Fibroblast of the aortic adventitia (primary cell): ENCODE measurements around the gene P3H2. TPM values are rescaled to one million over a fixed set of nuclear protein-coding genes. Genes with fewer than 3 reads are reported as not detected.

Experiments used
- DNase-seq: peaks from one replicate; pipeline ENCODE4 v3.0.0-alpha.2; 2010; ENCODE audit warnings: low read depth
- H3K4me3 ChIP-seq: 2 replicates; pipeline ENCODE4 v1.5.1; 2011; ENCODE audit warnings: low read depth, mild to moderate bottlenecking, control low read depth, low read length, moderate library complexity
- small RNA-seq: library from RNA; depleted of rRNA; stranded (forward); fragments of <200 nt; gene quantifications from one replicate; pipeline ENCODE3, GENCODE V24; 2012
- total RNA-seq: library from RNA; depleted of rRNA; stranded (reverse); fragments of >200 nt; gene quantifications from 2 replicates; pipeline ENCODE4 v1.2.3, GENCODE V29; 2012; ENCODE audit warnings: low replicate concordance
- TF ChIP-seq, protein P1 (sequence below): IDR thresholded peaks from 2 replicates; pipeline ENCODE4 v1.5.1; 2011; ENCODE audit warnings: mild to moderate bottlenecking, low read length, control low read depth, inconsistent platforms; ENCODE audit not compliant: insufficient read depth

The P3H2 gene
- total RNA-seq, 1 donor: 4.0 TPM

DNA sequence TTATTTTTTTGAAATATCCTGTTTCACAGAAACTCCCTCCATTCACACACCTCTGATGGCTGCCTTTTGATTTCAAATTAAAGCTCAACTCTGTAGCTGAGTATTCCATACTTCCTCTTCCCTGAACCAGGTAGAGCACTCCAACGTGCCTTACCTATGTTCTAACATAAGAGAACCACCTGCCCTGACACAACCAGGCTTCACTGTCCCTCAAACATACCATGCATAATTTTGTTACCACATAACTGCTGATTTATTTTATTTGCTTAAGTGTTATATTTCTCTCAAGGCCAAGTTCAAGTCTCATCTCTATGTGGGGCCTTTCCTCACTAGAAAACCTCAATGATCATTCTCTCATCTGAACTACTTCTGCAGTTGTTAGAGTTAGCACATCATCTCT is 209.7 kb downstream of the P3H2 start:
- TF ChIP-seq, protein P1, sequence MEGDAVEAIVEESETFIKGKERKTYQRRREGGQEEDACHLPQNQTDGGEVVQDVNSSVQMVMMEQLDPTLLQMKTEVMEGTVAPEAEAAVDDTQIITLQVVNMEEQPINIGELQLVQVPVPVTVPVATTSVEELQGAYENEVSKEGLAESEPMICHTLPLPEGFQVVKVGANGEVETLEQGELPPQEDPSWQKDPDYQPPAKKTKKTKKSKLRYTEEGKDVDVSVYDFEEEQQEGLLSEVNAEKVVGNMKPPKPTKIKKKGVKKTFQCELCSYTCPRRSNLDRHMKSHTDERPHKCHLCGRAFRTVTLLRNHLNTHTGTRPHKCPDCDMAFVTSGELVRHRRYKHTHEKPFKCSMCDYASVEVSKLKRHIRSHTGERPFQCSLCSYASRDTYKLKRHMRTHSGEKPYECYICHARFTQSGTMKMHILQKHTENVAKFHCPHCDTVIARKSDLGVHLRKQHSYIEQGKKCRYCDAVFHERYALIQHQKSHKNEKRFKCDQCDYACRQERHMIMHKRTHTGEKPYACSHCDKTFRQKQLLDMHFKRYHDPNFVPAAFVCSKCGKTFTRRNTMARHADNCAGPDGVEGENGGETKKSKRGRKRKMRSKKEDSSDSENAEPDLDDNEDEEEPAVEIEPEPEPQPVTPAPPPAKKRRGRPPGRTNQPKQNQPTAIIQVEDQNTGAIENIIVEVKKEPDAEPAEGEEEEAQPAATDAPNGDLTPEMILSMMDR: no peak
- DNase-seq: no peak
- no peak overlapping the region for H3K4me3 ChIP-seq

DNA sequence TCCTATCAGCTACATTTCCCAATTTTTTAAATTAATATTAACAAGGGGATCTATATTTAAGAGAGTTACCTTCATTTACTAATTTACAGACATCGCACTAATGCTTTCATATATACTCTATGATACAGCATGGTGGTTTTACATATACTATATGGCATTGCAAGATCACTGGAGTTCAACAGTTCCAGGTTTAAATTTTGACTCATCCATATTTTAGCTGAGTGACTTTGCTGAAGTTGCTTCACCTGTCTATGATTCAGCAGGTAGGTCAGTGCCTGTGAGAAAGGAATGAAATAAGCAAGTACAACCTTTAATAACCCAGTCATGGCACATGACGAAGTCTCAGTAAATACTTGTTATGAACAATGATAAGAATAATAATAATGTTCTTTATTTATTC is 211.1 kb downstream of the P3H2 start:
- TF ChIP-seq, protein P1: no peak
- H3K4me3 ChIP-seq: no peak overlapping the region
- no peak for DNase-seq

DNA sequence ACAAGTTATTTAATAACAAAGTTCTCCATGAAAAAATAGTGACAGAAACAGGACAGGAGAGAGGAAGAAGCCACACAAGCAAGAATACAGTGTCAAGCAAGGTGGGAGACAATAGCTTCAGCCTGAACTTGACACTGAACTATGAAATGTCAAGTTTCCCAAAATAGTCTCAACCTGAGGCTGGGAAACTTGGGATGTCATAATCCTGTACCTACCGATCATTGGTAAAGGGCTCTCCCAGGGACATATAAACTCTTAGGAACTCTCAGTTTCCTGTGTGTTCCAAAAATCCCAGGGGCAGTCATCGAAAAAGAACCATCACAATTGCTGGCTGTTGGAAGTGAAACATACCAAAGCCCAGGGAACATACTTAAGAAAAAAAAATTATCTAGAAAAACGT is 211.6 kb downstream of the P3H2 start:
- H3K4me3 ChIP-seq: no peak overlapping the region
- TF ChIP-seq, protein P1: no peak
- DNase-seq: no peak

DNA sequence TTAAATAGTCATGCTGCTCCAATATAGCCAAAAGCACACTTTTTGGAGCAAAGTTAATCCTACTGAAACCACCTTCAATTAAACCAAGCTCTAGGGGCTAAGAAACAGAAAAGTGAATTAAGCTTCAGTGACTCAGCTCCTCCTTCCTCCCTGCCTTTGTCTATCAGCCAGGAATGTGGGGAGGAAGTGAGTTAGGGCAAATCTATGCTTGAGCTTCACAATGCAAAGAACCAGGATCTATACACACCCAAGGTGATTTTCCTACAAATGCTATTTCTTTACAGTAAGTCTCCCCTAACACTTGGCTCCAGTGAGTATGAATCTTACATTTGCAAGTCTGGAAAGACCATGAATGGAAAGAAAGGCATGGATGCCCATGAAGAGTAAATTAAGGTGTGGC is 212.1 kb downstream of the P3H2 start:
- DNase-seq: peak; percentile 65
- no peak overlapping the region for H3K4me3 ChIP-seq
- TF ChIP-seq, protein P1: no peak

DNA sequence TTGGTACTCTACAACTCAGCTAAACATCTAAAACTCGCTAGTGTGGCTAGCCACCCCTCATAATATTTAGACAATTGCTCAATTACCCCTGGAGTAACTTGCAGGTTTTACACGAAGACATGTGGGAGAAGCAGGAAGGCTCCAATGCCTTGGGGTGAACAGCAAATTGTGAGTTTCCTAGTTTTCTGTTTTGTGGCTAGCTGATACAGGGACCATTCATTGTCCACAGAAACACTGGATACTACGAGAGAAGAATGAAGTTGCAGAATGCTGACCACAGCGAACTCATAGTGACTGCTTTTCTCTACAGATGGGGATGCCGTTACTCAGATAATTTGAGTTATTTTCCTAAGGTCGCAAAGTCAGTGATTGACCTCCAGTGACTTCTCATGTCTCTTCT is 212.9 kb downstream of the P3H2 start:
- no peak overlapping the region for H3K4me3 ChIP-seq
- TF ChIP-seq, protein P1: no peak
- no peak for DNase-seq

Small RNAs within 50 kb of the gene (small RNA-seq; reads per million reads assigned to genes)
- not detected for gene RNU6-1109P

Other genes with a start within 250 kb of the P3H2 start
- 0.18 and 1.3 TPM in 2 replicates for gene CLDN1, start 201.5 kb upstream of the P3H2 start, total RNA-seq